GM12878 (cell line): Measurements from ENCODE around the gene KCNA2. TPM values are rescaled to one million over a fixed set of nuclear protein-coding genes. Genes with fewer than 3 reads are reported as not detected.

Experiments used
- ATF7 ChIP-seq: fragments of 450-650 bp; IDR thresholded peaks from 2 replicates; pipeline ENCODE4 v1.6.1; 2016; ENCODE audit warnings: low read depth, mild to moderate bottlenecking
- BHLHE40 ChIP-seq, 2 experiments: fragments of 450-650 bp in 1 of 2; IDR thresholded peaks; 2 replicates each; pipeline ENCODE4 v1.6.1; 2011 to 2017; ENCODE audit warnings: low read depth in 2 of 2, borderline replicate concordance in 1 of 2, improper control_type of control experiment in 1 of 2, low read length in 1 of 2, mild to moderate bottlenecking in 1 of 2
- CBX3 ChIP-seq: fragments of 200-600 bp; sonication (generic); IDR thresholded peaks from 2 replicates; pipeline ENCODE4 v1.6.1; 2016; ENCODE audit warnings: low read depth, borderline replicate concordance
- CEBPB ChIP-seq, 2 experiments: fragments of 150-350 bp in 1 of 2; IDR thresholded peaks; 2 replicates each; pipeline ENCODE4 v1.6.1; 2012 to 2014; ENCODE audit warnings: low read depth in 2 of 2, low read length in 2 of 2, borderline replicate concordance in 1 of 2, inconsistent platforms in 1 of 2
- EED ChIP-seq: sonication (generic); IDR thresholded peaks from 2 replicates; pipeline ENCODE4 v1.6.1; 2016; ENCODE audit warnings: antibody characterized with exemption, low read depth
- EP300 ChIP-seq, 2 experiments: fragments of 150-350 bp in 1 of 2; IDR thresholded peaks; 2 replicates each; pipeline ENCODE4 v1.6.1; 2011 to 2012; ENCODE audit warnings: low read depth in 2 of 2, low read length in 2 of 2, borderline replicate concordance in 1 of 2, improper control_type of control experiment in 1 of 2, inconsistent platforms in 1 of 2; ENCODE audit not compliant: control insufficient read depth in 1 of 2
- FOXK2 ChIP-seq: fragments of 450-650 bp; IDR thresholded peaks from 2 replicates; pipeline ENCODE4 v1.6.1; 2017; ENCODE audit warnings: mild to moderate bottlenecking, moderate library complexity
- IKZF1 ChIP-seq: fragments of 450-650 bp; conservative IDR thresholded peaks from 2 replicates; pipeline ENCODE4 v1.6.1; 2017; ENCODE audit warnings: antibody characterized with exemption, mild to moderate bottlenecking
- IKZF2 ChIP-seq, 2 experiments: fragments of 450-650 bp; IDR thresholded peaks; 2 replicates each; pipeline ENCODE4 v1.6.1; 2017; ENCODE audit warnings: mild to moderate bottlenecking in 2 of 2, moderate library complexity in 2 of 2
- MEF2A ChIP-seq: IDR thresholded peaks from 2 replicates; pipeline ENCODE4 v1.6.1; 2011; ENCODE audit warnings: low read depth, mild to moderate bottlenecking, low read length, moderate library complexity; ENCODE audit not compliant: insufficient read depth
- MXI1 ChIP-seq: fragments of 150-350 bp; IDR thresholded peaks from 2 replicates; pipeline ENCODE4 v1.6.1; 2011; ENCODE audit warnings: low read depth, mild to moderate bottlenecking, inconsistent platforms, low read length, improper control_type of control experiment
- MYB ChIP-seq: fragments of 150-350 bp; IDR thresholded peaks from 2 replicates; pipeline ENCODE4 v1.6.1; 2014; ENCODE audit warnings: mild to moderate bottlenecking, low read depth, low read length, borderline replicate concordance
- NFIC ChIP-seq: IDR thresholded peaks from 2 replicates; pipeline ENCODE4 v1.6.1; 2012; ENCODE audit warnings: low read depth, mild to moderate bottlenecking, inconsistent platforms, low read length, moderate library complexity
- NFYA ChIP-seq: IDR thresholded peaks from 2 replicates; pipeline ENCODE4 v1.6.1; 2011; ENCODE audit warnings: low read depth, mild to moderate bottlenecking, low read length, improper control_type of control experiment, borderline replicate concordance
- PAX5 ChIP-seq: IDR thresholded peaks from 2 replicates; pipeline ENCODE4 v1.6.1; 2011; ENCODE audit warnings: low read depth, low read length, borderline replicate concordance
- PAX8 ChIP-seq: fragments of 450-650 bp; IDR thresholded peaks from 2 replicates; pipeline ENCODE4 v1.6.1; 2017; ENCODE audit warnings: mild to moderate bottlenecking, moderate library complexity
- POLR2A ChIP-seq: IDR thresholded peaks from 2 replicates; pipeline ENCODE4 v1.6.1; 2011; ENCODE audit warnings: low read depth, mild to moderate bottlenecking, low read length
- SMAD5 ChIP-seq: IDR thresholded peaks from 2 replicates; pipeline ENCODE4 v1.6.1; 2016; ENCODE audit warnings: antibody characterized with exemption, low read depth
- SMARCA5 ChIP-seq: fragments of 450-650 bp; IDR thresholded peaks from 2 replicates; pipeline ENCODE4 v1.6.1; 2017; ENCODE audit warnings: mild to moderate bottlenecking
- TCF3 ChIP-seq: IDR thresholded peaks from 2 replicates; pipeline ENCODE4 v1.6.1; 2012; ENCODE audit warnings: low read depth, mild to moderate bottlenecking, low read length, borderline replicate concordance; ENCODE audit not compliant: insufficient read depth
- ZNF207 ChIP-seq: fragments of 450-650 bp; IDR thresholded peaks from 2 replicates; pipeline ENCODE4 v1.6.1; 2014; ENCODE audit warnings: antibody characterized with exemption, mild to moderate bottlenecking, borderline replicate concordance
- ZSCAN29 ChIP-seq: fragments of 450-650 bp; IDR thresholded peaks from 2 replicates; pipeline ENCODE4 v1.6.1; 2017; ENCODE audit warnings: mild to moderate bottlenecking, moderate library complexity
- polyA plus RNA-seq, 11 experiments: library from polyadenylated mRNA; depleted of rRNA in 4 of 11; unstranded in 6 of 11; stranded (reverse) in 5 of 11; fragments of >200 nt; fragmentation: Nextera tagmentation in 4 of 11; fragmentation: Illumina TruSeq in 1 of 11; extraction: Ambion mirVana in 4 of 11; extraction: Trizol in 1 of 11; gene quantifications; 1 replicate in 1 of 11; 2 replicates in 10 of 11; pipeline versions ENCODE4 v1.2.1 to v1.2.3, GENCODE V29; 2011 to 2016; ENCODE audit warnings: inconsistent platforms in 2 of 11, missing spikeins in 2 of 11, low read depth in 1 of 11
- total RNA-seq, 4 experiments: library from RNA; depleted of rRNA in 3 of 4; stranded (reverse); fragments of >200 nt in 3 of 4; fragmentation: Illumina TruSeq in 1 of 4; extraction: Trizol in 1 of 4; gene quantifications; 2 replicates each; pipeline versions ENCODE4 v1.2.1 to v1.2.3, GENCODE V29; 2013 to 2021
- TF ChIP-seq, protein P1 (sequence below): fragments of 450-650 bp; IDR thresholded peaks from 2 replicates; pipeline ENCODE4 v1.6.1; 2016; ENCODE audit warnings: mild to moderate bottlenecking, moderate library complexity, borderline replicate concordance
- TF ChIP-seq, protein P2 (sequence below): IDR thresholded peaks from 2 replicates; pipeline ENCODE4 v1.6.1; 2012; ENCODE audit warnings: low read depth, low read length, improper control_type of control experiment
- TF ChIP-seq, protein P3 (sequence below): fragments of 150-350 bp; IDR thresholded peaks from 2 replicates; pipeline ENCODE4 v1.6.1; 2014; ENCODE audit warnings: mild to moderate bottlenecking, low read depth, low read length

KCNA2 gene
- total and polyA plus RNA-seq, 10 of the 15 experiments (the other 5 are each of a cell fraction or from before 2014, with no cell fraction given) = 0.02 to 0.56 (median 0.10) TPM; not detected in 2

GRCh38 chr1:110636149-110636935 lies 30.2 kb upstream of the KCNA2 start (continued):
- no peak for TF ChIP-seq PAX8
- TF ChIP-seq, protein P1, sequence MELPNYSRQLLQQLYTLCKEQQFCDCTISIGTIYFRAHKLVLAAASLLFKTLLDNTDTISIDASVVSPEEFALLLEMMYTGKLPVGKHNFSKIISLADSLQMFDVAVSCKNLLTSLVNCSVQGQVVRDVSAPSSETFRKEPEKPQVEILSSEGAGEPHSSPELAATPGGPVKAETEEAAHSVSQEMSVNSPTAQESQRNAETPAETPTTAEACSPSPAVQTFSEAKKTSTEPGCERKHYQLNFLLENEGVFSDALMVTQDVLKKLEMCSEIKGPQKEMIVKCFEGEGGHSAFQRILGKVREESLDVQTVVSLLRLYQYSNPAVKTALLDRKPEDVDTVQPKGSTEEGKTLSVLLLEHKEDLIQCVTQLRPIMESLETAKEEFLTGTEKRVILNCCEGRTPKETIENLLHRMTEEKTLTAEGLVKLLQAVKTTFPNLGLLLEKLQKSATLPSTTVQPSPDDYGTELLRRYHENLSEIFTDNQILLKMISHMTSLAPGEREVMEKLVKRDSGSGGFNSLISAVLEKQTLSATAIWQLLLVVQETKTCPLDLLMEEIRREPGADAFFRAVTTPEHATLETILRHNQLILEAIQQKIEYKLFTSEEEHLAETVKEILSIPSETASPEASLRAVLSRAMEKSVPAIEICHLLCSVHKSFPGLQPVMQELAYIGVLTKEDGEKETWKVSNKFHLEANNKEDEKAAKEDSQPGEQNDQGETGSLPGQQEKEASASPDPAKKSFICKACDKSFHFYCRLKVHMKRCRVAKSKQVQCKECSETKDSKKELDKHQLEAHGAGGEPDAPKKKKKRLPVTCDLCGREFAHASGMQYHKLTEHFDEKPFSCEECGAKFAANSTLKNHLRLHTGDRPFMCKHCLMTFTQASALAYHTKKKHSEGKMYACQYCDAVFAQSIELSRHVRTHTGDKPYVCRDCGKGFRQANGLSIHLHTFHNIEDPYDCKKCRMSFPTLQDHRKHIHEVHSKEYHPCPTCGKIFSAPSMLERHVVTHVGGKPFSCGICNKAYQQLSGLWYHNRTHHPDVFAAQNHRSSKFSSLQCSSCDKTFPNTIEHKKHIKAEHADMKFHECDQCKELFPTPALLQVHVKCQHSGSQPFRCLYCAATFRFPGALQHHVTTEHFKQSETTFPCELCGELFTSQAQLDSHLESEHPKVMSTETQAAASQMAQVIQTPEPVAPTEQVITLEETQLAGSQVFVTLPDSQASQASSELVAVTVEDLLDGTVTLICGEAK = no peak
- 0 out of 4 replicates have a peak, but pooled peaks of 1 of the 2 experiments have one; percentile 39 for TF ChIP-seq CEBPB (IDR thresholded peaks at IDR 0.05; ENCODE audit: borderline replicate concordance in 1 of 2, low read depth in 2 of 2, low read length in 2 of 2)
- TF ChIP-seq, protein P2, sequence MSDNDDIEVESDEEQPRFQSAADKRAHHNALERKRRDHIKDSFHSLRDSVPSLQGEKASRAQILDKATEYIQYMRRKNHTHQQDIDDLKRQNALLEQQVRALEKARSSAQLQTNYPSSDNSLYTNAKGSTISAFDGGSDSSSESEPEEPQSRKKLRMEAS = no peak
- TF ChIP-seq NFYA = no peak
- TF ChIP-seq ATF7 = no peak
- TF ChIP-seq NFIC = 0 out of 2 replicates have a peak, but pooled peaks have one; percentile 33
- TF ChIP-seq FOXK2 = no peak
- TF ChIP-seq CBX3 = no peak
- TF ChIP-seq MEF2A = 0 out of 2 replicates have a peak, but pooled peaks have one; percentile 46
- TF ChIP-seq, protein P3, sequence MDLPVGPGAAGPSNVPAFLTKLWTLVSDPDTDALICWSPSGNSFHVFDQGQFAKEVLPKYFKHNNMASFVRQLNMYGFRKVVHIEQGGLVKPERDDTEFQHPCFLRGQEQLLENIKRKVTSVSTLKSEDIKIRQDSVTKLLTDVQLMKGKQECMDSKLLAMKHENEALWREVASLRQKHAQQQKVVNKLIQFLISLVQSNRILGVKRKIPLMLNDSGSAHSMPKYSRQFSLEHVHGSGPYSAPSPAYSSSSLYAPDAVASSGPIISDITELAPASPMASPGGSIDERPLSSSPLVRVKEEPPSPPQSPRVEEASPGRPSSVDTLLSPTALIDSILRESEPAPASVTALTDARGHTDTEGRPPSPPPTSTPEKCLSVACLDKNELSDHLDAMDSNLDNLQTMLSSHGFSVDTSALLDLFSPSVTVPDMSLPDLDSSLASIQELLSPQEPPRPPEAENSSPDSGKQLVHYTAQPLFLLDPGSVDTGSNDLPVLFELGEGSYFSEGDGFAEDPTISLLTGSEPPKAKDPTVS = no peak
- no peak for TF ChIP-seq ZSCAN29
- no peak for TF ChIP-seq MYB
- TF ChIP-seq POLR2A = no peak
- TF ChIP-seq PAX5 = no peak
- TF ChIP-seq EP300 (IDR thresholded peaks at IDR 0.05; ENCODE audit: borderline replicate concordance in 1 of 2, control insufficient read depth in 1 of 2, low read depth in 2 of 2, low read length in 2 of 2) = peak; percentile 52 to 63; a peak in 2 of 4 replicates
- TF ChIP-seq ZNF207 = no peak
- TF ChIP-seq MXI1 = no peak
- TF ChIP-seq BHLHE40 (IDR thresholded peaks at IDR 0.05; ENCODE audit: borderline replicate concordance in 1 of 2, low read depth in 2 of 2, low read length in 1 of 2) = peak in 1 of 2 experiments; percentile 37; a peak in 1 of 4 replicates
- peak; percentile 77; the same call in 1 of the 2 replicates for TF ChIP-seq TCF3
- TF ChIP-seq IKZF1 = peak; percentile 57; the same call in 1 of the 2 replicates
- no peak for TF ChIP-seq SMAD5
- no peak for TF ChIP-seq EED
- peak in 1 of 2 experiments; percentile 51; a peak in 2 of 4 replicates for TF ChIP-seq IKZF2 (IDR thresholded peaks at IDR 0.05)
- no peak for TF ChIP-seq SMARCA5
